ENCODE measurements around the gene PYGO1.
A peak's percentile ranks its signal among the peaks of the same experiment; 100 is the strongest.
"Not testable (repeated sequence)": the region's sequence is repeated elsewhere in the genome, so short reads cannot be mapped to it uniquely, and the experiment has no call there.

PYGO1 gene

DNA sequence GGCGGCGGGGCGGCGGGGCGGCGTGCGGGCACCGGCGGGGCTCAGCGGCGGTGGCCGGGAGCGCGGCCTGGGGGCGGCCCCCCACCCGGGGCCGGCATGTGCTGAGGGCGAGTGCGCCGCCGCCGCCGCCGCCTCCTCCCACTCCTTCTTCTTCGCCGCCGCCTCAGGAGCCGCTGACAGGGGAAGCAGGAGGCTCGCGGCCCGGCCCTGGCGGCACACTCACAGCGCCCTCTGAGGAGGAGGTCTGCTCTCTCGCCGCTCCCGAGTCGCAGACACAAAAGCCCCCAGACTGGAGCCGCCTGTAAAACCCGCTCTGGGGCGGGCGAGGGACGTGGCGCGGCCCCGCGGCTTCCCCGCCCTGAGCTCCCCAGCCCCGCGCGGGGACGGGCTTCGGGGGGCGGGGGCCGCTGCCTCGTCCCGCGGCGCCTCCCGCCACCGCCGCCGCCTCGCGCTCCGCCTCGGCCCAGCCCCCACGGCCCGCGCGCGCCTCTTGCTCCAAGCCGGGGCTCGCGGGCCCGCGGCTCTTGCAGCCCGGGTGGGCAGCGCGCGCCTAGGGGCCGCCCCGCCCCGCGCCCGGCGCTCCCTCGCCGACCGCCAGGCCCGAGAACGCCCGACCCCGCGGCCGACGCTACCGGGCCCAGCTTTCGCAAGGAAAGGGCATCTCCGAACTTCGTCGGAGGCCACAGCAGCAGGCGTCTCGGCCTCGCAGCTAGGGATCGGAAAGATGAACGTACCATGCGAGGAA is at the start of gene PYGO1:
TSS of gene PYGO1 (minus strand) at position 276 of the 745 bp plus-strand sequence. CDS start 462 bp downstream, outside the sequence.
- H3K4me3 ChIP-seq (ENCODE audit: low read depth, low read length), result peak within 1 kb of the TSS; percentile 52

DNA sequence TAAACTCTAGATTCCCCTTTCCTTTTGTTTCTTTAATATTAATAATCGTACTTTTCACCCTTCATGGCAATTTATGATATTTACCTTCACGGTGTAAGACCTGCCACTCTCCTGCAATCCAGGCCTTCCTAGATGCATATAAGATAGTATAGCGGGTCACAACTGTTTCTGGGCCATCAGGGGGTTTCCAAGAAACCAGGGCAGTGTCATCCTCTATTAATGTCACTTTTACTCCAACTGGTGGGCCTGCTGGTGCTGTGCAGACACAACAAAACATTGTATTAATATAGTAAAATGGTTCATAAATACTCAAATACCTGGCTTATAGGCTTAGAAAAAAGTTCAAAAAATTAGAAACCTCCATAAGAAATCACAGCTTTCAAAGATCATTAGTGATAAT is 48.9 kb upstream of the PYGO1 start:
- H3K4me3 ChIP-seq (ENCODE audit: low read depth, low read length), result no peak overlapping the region

DNA sequence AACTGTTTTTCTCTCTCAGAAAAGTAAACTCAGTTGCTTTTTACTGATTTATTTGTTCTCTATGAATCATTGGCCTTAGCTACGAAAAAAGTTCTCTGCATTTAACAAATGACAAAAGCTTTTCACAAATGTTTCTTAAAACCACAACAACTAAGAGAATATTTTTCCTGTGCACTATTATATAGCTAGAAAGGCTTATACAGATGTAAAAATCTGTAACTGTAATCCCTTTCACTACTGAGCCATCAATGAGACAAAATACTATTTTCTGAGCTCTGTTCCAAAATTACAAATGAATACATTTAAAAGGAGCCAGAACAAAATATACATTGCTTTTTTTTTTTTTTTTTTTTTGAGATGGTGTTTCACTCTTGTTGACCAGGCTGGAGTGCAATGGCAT is 45.6 kb upstream of the PYGO1 start:
- H3K4me3 ChIP-seq (ENCODE audit: low read depth, low read length), result no peak overlapping the region

DNA sequence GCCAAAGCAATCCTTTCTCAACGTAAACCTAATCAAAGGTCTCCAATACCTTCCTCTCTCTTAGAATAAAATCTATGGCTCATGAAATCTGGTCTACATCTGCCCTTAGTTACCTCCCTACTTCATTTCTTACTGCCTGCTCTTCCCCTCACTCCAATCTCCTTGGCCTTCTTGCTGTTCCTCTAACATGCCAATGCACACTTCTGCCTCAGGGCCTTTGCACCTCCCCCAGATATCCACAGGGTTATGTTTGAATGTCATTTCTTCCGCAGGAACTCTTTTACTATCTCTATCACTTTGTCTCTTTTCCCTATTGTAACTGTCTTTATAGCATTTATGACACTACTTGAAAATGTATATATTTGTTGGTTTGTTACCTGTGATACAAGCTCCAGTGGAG is 44.3 kb upstream of the PYGO1 start:
- H3K4me3 ChIP-seq (ENCODE audit: low read depth, low read length), result no peak overlapping the region

DNA sequence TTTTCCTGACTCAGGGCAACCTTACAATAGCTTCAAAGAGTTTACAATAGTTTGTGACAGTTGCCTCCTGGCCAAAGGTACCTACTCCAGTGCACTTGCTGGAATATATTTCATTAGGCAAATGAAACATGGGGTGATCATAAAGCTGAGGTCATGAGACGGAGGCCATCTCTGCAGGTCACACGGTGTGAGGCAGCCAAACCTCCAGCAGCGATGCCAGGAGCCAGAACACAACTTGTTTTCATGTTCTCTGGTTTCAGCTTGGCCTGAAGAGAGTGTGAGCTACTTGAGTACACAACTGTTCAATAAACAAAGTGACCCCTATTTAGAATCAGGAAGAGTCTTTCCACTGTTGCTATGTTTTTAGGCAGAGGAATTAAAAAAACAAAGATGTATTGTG is 42.7 kb upstream of the PYGO1 start:
- H3K4me3 ChIP-seq (ENCODE audit: low read depth, low read length), result no peak overlapping the region

GRCh38 chr15:55628369-55628730 is 40.2 kb upstream of the PYGO1 start:
- no peak overlapping the region for H3K4me3 ChIP-seq (ENCODE audit: low read depth, low read length)

GRCh38 chr15:55627730-55628368 is 39.7 kb upstream of the PYGO1 start:
- no peak overlapping the region for H3K4me3 ChIP-seq (ENCODE audit: low read depth, low read length)

DNA sequence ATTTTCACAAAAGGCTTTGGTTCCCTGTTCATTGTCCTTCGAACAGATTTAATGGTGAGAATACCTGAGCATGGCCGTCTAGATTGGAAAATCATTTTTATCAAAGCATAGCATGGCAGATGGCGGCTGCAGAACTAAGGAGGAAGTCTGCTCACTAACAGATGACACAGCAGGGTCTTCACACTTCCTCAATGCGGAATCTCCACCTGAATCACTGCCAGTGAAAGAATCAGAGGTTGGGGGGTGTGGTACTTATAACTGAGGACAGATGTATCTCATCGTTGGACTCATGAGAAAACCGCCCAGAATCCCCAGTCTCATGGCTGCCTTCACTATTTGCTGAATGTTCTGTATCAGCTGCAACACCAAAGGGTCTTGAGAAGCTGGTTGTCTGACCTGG is 31.6 kb upstream of the PYGO1 start:
- no peak overlapping the region for H3K4me3 ChIP-seq (ENCODE audit: low read depth, low read length)

- H3K4me3 ChIP-seq (ENCODE audit: low read depth, low read length), result no peak overlapping the region
These were observed 30.2 kb upstream of the PYGO1 start for GRCh38 chr15:55618387-55618786.

- H3K4me3 ChIP-seq (ENCODE audit: low read depth, low read length), result no peak overlapping the region
These were observed 27.3 kb upstream of the PYGO1 start for GRCh38 chr15:55615445-55615844.

DNA sequence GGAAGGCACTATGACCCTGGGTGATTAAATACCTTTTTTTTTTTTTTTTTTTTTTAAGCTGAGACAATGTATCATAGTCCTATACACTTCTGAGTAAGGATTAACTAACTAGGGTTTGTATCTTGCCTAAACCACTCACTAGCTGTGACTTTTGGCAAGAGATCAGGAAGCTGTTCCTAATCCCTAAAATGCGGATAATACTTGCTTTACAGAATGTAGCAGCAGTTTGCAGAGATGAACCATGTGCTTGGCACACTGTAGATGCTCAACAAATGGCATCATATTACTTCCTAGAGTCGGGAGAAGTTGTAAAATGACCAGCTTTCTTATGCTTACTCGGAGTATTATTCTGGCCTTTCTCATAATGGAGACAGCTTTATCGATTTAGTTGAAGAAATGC is 25.6 kb upstream of the PYGO1 start:
- H3K4me3 ChIP-seq (ENCODE audit: low read depth, low read length), result no peak overlapping the region

DNA sequence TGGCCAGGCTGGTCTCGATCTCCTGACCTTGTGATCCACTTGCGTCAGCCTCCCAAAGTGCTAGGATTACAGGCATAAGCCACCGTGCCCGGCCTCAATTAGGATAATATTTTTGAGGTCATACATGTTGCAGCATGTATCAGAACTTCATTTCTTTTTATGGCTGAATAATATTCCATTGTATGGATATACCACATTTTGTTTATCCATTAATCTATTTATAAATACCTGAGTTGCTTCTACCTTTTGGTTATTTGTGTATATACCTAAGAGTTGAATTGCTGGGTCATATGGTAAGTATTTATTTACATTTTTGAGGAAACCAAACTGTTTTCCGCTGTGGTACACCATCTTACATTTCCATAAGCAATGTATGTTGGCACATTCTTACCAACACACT is 18.1 kb upstream of the PYGO1 start:
- no peak overlapping the region for H3K4me3 ChIP-seq (ENCODE audit: low read depth, low read length)

GRCh38 chr15:55601374-55601773 is 13.2 kb upstream of the PYGO1 start:
- H3K4me3 ChIP-seq (ENCODE audit: low read depth, low read length), result no peak overlapping the region

DNA sequence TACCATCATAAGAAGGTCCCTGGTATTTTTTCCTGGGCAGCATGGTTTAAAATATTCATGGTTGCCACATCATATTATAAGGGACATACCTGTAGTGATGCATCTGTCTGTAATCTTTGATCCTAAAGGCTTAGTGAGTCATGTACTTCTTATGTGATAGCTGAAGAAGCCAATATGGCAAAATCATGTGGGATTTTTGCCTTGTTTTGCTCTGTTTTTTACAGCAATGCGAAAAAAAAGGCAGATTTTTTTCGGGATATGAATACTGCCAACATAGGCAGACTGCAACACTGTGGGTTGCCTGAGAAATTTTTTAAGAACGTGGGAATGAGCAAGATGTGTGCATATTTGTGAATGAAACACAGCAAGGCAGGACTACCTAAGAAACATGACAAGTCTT is 11.3 kb upstream of the PYGO1 start:
- H3K4me3 ChIP-seq (ENCODE audit: low read depth, low read length), result no peak overlapping the region

DNA sequence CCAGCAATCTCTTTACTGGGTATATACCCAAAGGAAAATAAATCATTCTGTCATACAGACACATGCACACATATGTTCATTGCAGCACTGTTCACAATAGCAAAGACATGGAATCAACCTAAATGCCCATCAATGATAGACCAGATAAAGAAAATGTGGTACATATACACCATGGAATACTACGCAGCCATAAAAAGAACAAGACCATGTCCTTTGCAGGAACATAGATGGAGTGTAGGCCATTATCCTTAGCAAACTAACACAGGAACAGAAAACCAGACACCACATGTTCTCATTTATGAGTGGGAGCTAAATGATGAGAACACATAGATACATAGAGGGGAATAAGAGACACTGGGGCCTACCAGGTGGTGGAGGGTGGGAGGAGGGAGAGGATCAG is 4.9 kb upstream of the PYGO1 start:
- H3K4me3 ChIP-seq (ENCODE audit: low read depth, low read length), result not testable (repeated sequence)

GRCh38 chr15:55590788-55591187 is 2.6 kb upstream of the PYGO1 start:
- no peak overlapping the region for H3K4me3 ChIP-seq (ENCODE audit: low read depth, low read length)

DNA sequence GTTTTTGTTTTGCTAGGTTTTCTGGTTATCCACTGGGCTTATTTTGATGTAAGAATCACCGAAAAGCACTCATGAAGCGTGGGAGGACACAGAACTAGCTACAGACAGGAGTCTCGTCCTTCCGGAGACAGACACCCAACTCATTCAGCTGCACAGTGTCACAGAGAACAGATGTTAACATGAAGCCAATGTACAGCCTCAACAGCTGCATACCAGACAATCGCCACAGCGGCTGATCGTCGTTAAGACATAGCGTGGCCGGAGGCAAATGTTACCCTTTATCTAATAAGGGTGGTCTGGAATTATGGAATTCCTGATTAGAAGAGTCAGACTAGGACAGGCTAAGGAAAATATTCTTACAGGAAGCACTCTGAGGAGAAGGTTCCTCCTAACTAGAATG is 1.1 kb upstream of the PYGO1 start:
- H3K4me3 ChIP-seq (ENCODE audit: low read depth, low read length), result no peak overlapping the region

DNA sequence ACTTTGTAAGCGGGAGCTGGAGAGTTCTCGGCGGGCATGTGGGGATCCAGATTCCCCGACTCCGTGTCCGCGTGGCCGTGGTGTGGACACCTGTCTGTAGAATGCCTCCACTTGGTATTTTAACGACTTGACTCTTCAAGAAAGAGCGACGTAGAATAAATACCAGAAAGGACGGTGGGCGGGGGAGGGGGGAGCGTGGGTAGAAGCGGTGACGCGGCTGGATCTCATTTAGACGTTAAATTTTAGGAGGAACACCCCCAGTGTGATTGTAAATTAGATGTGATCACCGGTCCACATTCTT is 620 bp upstream of the PYGO1 start:
- H3K4me3 ChIP-seq (ENCODE audit: low read depth, low read length), result peak overlapping the region; percentile 52

GRCh38 chr15:55587321-55588069 is 650 bp downstream of the PYGO1 start:
- peak overlapping the region; percentile 50 for H3K4me3 ChIP-seq (ENCODE audit: low read depth, low read length)

DNA sequence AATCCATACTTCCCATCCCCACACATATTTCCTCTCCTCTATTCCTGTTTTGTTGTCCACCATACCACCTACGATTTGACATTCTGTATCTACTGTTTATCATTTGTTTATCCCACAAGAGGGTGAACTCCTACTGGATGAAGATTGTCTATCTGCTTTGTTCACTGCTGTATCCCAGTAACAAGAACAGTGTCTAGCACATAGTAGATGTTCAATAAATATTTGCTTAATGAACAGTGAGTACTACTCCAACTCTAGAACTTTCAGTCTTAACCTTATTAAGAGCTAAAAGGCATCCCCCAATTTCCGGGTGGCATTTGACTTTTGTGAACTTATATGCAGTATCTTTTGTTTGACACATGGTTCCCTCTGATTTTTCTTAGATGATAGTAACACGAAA is 1.3 kb downstream of the PYGO1 start:
- no peak overlapping the region for H3K4me3 ChIP-seq (ENCODE audit: low read depth, low read length)

DNA sequence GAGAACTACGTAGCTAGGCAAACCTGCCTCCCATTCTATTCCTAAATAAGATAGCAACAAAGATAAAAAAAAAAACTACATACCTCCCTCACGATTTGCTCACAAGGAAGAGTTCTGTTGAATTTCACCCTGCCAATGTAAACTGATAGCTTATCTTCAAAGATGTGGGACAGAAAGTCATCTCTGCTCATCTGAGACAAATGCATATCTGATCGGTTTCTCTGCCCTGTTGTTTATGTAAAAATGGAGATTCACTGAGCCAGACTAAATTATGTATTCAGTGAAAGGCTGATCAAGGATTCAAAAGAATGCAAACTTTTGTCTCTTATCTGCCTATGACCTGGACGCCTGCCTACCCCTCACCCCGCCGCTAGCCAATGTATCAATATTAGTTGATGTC is 11.2 kb downstream of the PYGO1 start:
- no peak overlapping the region for H3K4me3 ChIP-seq (ENCODE audit: low read depth, low read length)

GRCh38 chr15:55574096-55574495 is 14.0 kb downstream of the PYGO1 start:
- H3K4me3 ChIP-seq (ENCODE audit: low read depth, low read length), result no peak overlapping the region

All from iPS-11a (cell line).